ENCODE data around the gene NEK8. TPM values are rescaled to one million over a fixed set of nuclear protein-coding genes. Genes with fewer than 3 reads are reported as not detected.

The NEK8 gene
- total RNA-seq, 2 donors from 2014 or later: 2.9 to 18.5 TPM

GRCh38 chr17:28756049-28756804, 27.6 kb downstream of the NEK8 start:
- ATAC-seq (no peak), DNase-seq (no peak)
- H3K27ac ChIP-seq: peak overlapping the region in 1 of 4 donors; percentile 6
- H3K4me3 ChIP-seq: no peak overlapping the region
- no peaks in the 10 kb centered on the region for H3K9me3 ChIP-seq
- H3K36me3 ChIP-seq (replicated peaks in 1 of 2; ENCODE audit: insufficient read depth in 1 of 2, low read depth in 2 of 2): peaks cover 4 to 5% of the 10 kb centered on the region in 2 donors
- intact Hi-C loops (cut with DNase I): no loop called here
- no peaks in the 10 kb centered on the region for H3K27me3 ChIP-seq
- WGBS, 2 donors: 64 to 69% methylated on average over 5 of the region's 5 CpGs
- TF ChIP-seq, protein P1, sequence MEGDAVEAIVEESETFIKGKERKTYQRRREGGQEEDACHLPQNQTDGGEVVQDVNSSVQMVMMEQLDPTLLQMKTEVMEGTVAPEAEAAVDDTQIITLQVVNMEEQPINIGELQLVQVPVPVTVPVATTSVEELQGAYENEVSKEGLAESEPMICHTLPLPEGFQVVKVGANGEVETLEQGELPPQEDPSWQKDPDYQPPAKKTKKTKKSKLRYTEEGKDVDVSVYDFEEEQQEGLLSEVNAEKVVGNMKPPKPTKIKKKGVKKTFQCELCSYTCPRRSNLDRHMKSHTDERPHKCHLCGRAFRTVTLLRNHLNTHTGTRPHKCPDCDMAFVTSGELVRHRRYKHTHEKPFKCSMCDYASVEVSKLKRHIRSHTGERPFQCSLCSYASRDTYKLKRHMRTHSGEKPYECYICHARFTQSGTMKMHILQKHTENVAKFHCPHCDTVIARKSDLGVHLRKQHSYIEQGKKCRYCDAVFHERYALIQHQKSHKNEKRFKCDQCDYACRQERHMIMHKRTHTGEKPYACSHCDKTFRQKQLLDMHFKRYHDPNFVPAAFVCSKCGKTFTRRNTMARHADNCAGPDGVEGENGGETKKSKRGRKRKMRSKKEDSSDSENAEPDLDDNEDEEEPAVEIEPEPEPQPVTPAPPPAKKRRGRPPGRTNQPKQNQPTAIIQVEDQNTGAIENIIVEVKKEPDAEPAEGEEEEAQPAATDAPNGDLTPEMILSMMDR (IDR thresholded peaks at IDR 0.05): no peak
- no peak for TF ChIP-seq POLR2A (IDR thresholded peaks at IDR 0.05)
- peaks cover 11% of the 10 kb centered on the region for H3K4me1 ChIP-seq

GRCh38 chr17:28758411-28759121, 30.0 kb downstream of the NEK8 start:
- intact Hi-C loops (cut with DNase I): no loop called here
- ATAC-seq: no peak

GRCh38 chr17:28759256-28759865, 30.8 kb downstream of the NEK8 start:
- H3K36me3 ChIP-seq (replicated peaks in 1 of 2; ENCODE audit: insufficient read depth in 1 of 2, low read depth in 2 of 2): peaks cover 4 to 5% of the 10 kb centered on the region in 2 donors
- 84 to 89% methylated on average over 13 to 16 of the region's 18 CpGs for WGBS, 2 donors
- no peak for ATAC-seq
- H3K9me3 ChIP-seq: no peaks in the 10 kb centered on the region
- intact Hi-C loops (cut with DNase I): no loop called here
- H3K4me1 ChIP-seq: peaks cover 23% of the 10 kb centered on the region
- DNase-seq: no peak
- TF ChIP-seq POLR2A (IDR thresholded peaks at IDR 0.05): no peak
- TF ChIP-seq, protein P1 (IDR thresholded peaks at IDR 0.05): no peak
- H3K27ac ChIP-seq: no peak overlapping the region
- no peak overlapping the region for H3K4me3 ChIP-seq
- H3K27me3 ChIP-seq: no peaks in the 10 kb centered on the region

More at GRCh38 chr17:28758411-28759121, 30.0 kb downstream of the NEK8 start:
- Histone ChIP-seq H3K9me3 (no peaks in the 10 kb centered on the region), H3K36me3 (replicated peaks in 1 of 2; ENCODE audit: insufficient read depth in 1 of 2, low read depth in 2 of 2) (peaks cover 4 to 5% of the 10 kb centered on the region in 2 donors), H3K4me3 (no peak overlapping the region), H3K27me3 (no peaks in the 10 kb centered on the region), H3K27ac (no peak overlapping the region), H3K4me1 (peaks cover 18% of the 10 kb centered on the region)
- no peak for DNase-seq
- 93 to 97% methylated on average over 13 to 26 of the region's 32 CpGs for WGBS, 2 donors
- TF ChIP-seq, protein P1 (IDR thresholded peaks at IDR 0.05): no peak
- TF ChIP-seq POLR2A (IDR thresholded peaks at IDR 0.05): no peak

DNA sequence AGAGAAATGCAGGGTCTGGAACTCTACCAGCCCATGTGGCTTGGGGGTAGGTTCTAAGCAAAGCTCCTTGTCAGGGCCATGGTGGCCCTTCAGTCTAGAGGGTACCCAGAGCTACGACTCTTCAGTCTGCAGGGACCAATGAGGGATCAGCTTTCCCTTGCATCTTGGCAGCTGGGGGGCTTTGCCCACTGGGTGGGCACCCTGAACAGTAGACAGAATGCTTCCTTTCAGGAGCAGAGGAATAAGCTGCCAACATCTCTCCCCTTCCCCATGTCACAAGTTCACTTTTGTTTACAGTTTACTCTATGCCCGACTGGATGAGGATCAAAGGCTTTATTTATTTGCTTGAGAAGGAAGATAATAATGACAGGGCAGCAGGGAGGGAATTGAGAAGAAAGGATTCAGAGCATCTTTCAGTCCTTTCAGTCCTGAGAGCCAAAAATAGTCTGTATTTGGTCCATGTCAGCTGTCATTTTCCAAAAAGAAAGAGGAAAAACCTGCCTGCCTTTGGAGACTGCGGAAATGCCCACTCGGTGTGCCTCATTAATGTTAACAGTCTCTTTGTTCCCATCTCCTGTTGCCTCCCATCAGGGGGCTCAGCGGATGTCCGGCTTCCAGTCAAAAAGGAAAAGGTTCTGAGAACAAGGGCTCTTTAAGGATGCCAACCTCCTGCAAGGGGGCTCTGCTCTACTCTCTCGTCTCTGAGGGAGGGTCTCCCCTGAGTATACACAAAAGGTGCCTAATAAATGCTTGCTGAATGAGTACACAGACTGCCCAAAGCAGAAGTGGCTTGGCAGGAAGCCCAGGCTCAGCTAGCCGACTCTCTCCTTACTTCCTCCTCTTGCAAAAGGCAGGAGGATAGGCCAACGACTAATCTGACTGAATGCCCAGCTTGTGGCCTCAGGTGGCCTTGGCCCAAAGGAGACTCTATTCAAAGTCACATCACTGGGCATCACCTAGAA, 32.3 kb downstream of the NEK8 start:
- intact Hi-C loops (cut with DNase I): no loop called here
- H3K27me3 ChIP-seq: no peaks in the 10 kb centered on the region
- TF ChIP-seq, protein P1 (IDR thresholded peaks at IDR 0.05): no peak
- TF ChIP-seq POLR2A (IDR thresholded peaks at IDR 0.05): no peak
- 46 to 49% methylated on average over 9 of the region's 9 CpGs for WGBS, 2 donors
- H3K27ac ChIP-seq: peak overlapping the region in 2 of 4 donors; percentile 32 to 53
- peak; percentile 62 to 81 (median 74) for DNase-seq
- peaks cover 5 to 8% of the 10 kb centered on the region in 2 donors for H3K36me3 ChIP-seq (replicated peaks in 1 of 2; ENCODE audit: insufficient read depth in 1 of 2, low read depth in 2 of 2)
- H3K4me3 ChIP-seq: no peak overlapping the region
- peaks cover 23% of the 10 kb centered on the region for H3K4me1 ChIP-seq
- peak; percentile 66 for ATAC-seq
- no peaks in the 10 kb centered on the region for H3K9me3 ChIP-seq

Data from body of pancreas (tissue), 4 donors.